K562 (cell line): ENCODE measurements around the gene LRRC47. TPM values are rescaled to one million over a fixed set of nuclear protein-coding genes. Genes with fewer than 3 reads are reported as not detected.
A peak's percentile ranks its signal among the peaks of the same experiment; 100 is the strongest.

ENCODE experiments used
- BCL6 ChIP-seq: fragments of 250-450 bp; sonication (Bioruptor Pico); IDR thresholded peaks from 2 replicates; pipeline ENCODE4 v1.4.0; 2020
- BRD9 ChIP-seq: fragments of 450-650 bp; IDR thresholded peaks from 2 replicates; pipeline ENCODE4 v1.6.1; 2018; ENCODE audit warnings: low read depth; ENCODE audit not compliant: partially characterized antibody
- DPF2 ChIP-seq: fragments of 450-650 bp; IDR thresholded peaks from 2 replicates; pipeline ENCODE4 v1.6.1; 2016
- ESRRA ChIP-seq: fragments of 450-650 bp; IDR thresholded peaks from 2 replicates; pipeline ENCODE4 v1.6.1; 2014; ENCODE audit warnings: low read depth, mild to moderate bottlenecking, moderate library complexity, borderline replicate concordance
- ETV6 ChIP-seq, 3 experiments: fragments of 150-350 bp in 1 of 3; sonication (generic) in 1 of 3; formaldehyde crosslinking in 1 of 3; IDR thresholded peaks; 2 replicates each; pipeline versions ENCODE4 v1.6.1 to v1.8.0; 2014 to 2022; ENCODE audit warnings: borderline replicate concordance in 2 of 3, low read depth in 2 of 3, antibody characterized with exemption in 1 of 3, low read length in 1 of 3, mild to moderate bottlenecking in 1 of 3, missing genetic modification reagents in 1 of 3
- HDAC2 ChIP-seq: fragments of 450-650 bp; IDR thresholded peaks from 2 replicates; pipeline ENCODE4 v1.6.1; 2016; ENCODE audit warnings: mild to moderate bottlenecking
- HMG20A ChIP-seq: fragments of 450-650 bp; formaldehyde crosslinking; conservative IDR thresholded peaks from 2 replicates; pipeline ENCODE4 v1.4.0; 2020; ENCODE audit warnings: mild to moderate bottlenecking, mixed read lengths
- ILF3 ChIP-seq: fragments of 450-650 bp; IDR thresholded peaks from 2 replicates; pipeline ENCODE4 v1.6.1; 2018; ENCODE audit warnings: antibody characterized with exemption, mild to moderate bottlenecking, moderate library complexity, borderline replicate concordance
- KDM1A ChIP-seq, 2 experiments: fragments of 450-650 bp; IDR thresholded peaks; 2 replicates each; pipeline ENCODE4 v1.6.1; 2016; ENCODE audit warnings: mild to moderate bottlenecking in 2 of 2
- KDM4B ChIP-seq, 2 experiments: fragments of 450-650 bp in 1 of 2; sonication (generic) in 1 of 2; IDR thresholded peaks; 2 replicates each; pipeline ENCODE4 v1.6.1; 2016 to 2017; ENCODE audit warnings: borderline replicate concordance in 2 of 2, antibody characterized with exemption in 1 of 2, low read depth in 1 of 2, mild to moderate bottlenecking in 1 of 2
- MIER1 ChIP-seq: fragments of 450-650 bp; IDR thresholded peaks from 2 replicates; pipeline ENCODE4 v1.6.1; 2016; ENCODE audit warnings: antibody characterized with exemption, mild to moderate bottlenecking, low read depth
- MTA3 ChIP-seq: fragments of 450-650 bp; formaldehyde crosslinking; IDR thresholded peaks from 2 replicates; pipeline ENCODE4 v1.6.1; 2017; ENCODE audit warnings: mild to moderate bottlenecking, borderline replicate concordance
- NCOR1 ChIP-seq: fragments of 450-650 bp; IDR thresholded peaks from 2 replicates; pipeline ENCODE4 v1.6.1; 2016; ENCODE audit warnings: mild to moderate bottlenecking, moderate library complexity
- NEUROD1 ChIP-seq: fragments of 150-350 bp; IDR thresholded peaks from 2 replicates; pipeline ENCODE4 v1.6.1; 2014; ENCODE audit warnings: borderline replicate concordance, low read length, low read depth; ENCODE audit not compliant: partially characterized antibody
- NFE2L1 ChIP-seq: fragments of 450-650 bp; IDR thresholded peaks from 2 replicates; pipeline ENCODE4 v1.6.1; 2016; ENCODE audit warnings: missing genetic modification characterization, low read depth, mild to moderate bottlenecking, missing compliant biosample characterization, moderate library complexity, borderline replicate concordance
- RAD51 ChIP-seq: fragments of 450-650 bp; IDR thresholded peaks from 2 replicates; pipeline ENCODE4 v1.7.1; 2016; ENCODE audit warnings: low read depth, mild to moderate bottlenecking, borderline replicate concordance
- TAL1 ChIP-seq: fragments of 450-650 bp; IDR thresholded peaks from 2 replicates; pipeline ENCODE4 v1.6.1; 2016; ENCODE audit warnings: mild to moderate bottlenecking
- TCF3 ChIP-seq: sonication (generic); formaldehyde crosslinking; IDR thresholded peaks from 2 replicates; pipeline ENCODE4 v1.4.0; 2020; ENCODE audit warnings: mild to moderate bottlenecking, missing genetic modification reagents
- ZNF133 ChIP-seq: fragments of 250-450 bp; sonication (Bioruptor Pico); IDR thresholded peaks from 2 replicates; pipeline ENCODE4 v1.4.0; 2020; ENCODE audit warnings: mild to moderate bottlenecking
- ZNF175 ChIP-seq: fragments of 200-800 bp; sonication (Bioruptor generic); IDR thresholded peaks from 2 replicates; pipeline ENCODE4 v1.6.1; 2016; ENCODE audit warnings: low read depth, mild to moderate bottlenecking, missing genetic modification characterization, missing compliant biosample characterization
- ZNF23 ChIP-seq: fragments of 250-450 bp; sonication (Bioruptor Pico); IDR thresholded peaks from 2 replicates; pipeline ENCODE4 v1.4.0; 2020; ENCODE audit warnings: mild to moderate bottlenecking
- ZNF583 ChIP-seq: fragments of 250-450 bp; sonication (Bioruptor Pico); IDR thresholded peaks from 2 replicates; pipeline ENCODE4 v1.4.0; 2020
- polyA plus RNA-seq, 8 experiments: library from polyadenylated mRNA; depleted of rRNA in 4 of 8; stranded (reverse) in 5 of 8; unstranded in 3 of 8; fragments of >200 nt; fragmentation: Nextera tagmentation in 2 of 8; fragmentation: Illumina TruSeq in 1 of 8; extraction: Ambion mirVana in 2 of 8; extraction: Trizol in 1 of 8; gene quantifications; 2 replicates each; pipeline versions ENCODE4 v1.2.1 to v1.2.3, GENCODE V29; 2011 to 2014; ENCODE audit warnings: inconsistent platforms in 1 of 8, missing spikeins in 1 of 8
- total RNA-seq, 7 experiments: library from RNA; depleted of rRNA in 6 of 7; stranded (reverse); fragments of >200 nt in 6 of 7; fragmentation: Illumina TruSeq in 2 of 7; extraction: Trizol in 2 of 7; gene quantifications; 2 replicates each; pipeline versions ENCODE4 v1.2.1 to v1.2.3, GENCODE V29; 2011 to 2021; ENCODE audit warnings: low replicate concordance in 1 of 7
- TF ChIP-seq, protein P1 (sequence below): fragments of 450-650 bp; IDR thresholded peaks from 2 replicates; pipeline ENCODE4 v1.6.1; 2017; ENCODE audit warnings: antibody characterized with exemption
- TF ChIP-seq, protein P2 (sequence below): fragments of 150-350 bp; conservative IDR thresholded peaks from 2 replicates; pipeline ENCODE4 v1.6.1; 2014; ENCODE audit warnings: low read length

The LRRC47 gene
- total and polyA plus RNA-seq, 9 of the 15 experiments (the other 6 are each of a cell fraction or from before 2014, with no cell fraction given) = 4.6 to 68.0 (median 35.9) TPM

DNA sequence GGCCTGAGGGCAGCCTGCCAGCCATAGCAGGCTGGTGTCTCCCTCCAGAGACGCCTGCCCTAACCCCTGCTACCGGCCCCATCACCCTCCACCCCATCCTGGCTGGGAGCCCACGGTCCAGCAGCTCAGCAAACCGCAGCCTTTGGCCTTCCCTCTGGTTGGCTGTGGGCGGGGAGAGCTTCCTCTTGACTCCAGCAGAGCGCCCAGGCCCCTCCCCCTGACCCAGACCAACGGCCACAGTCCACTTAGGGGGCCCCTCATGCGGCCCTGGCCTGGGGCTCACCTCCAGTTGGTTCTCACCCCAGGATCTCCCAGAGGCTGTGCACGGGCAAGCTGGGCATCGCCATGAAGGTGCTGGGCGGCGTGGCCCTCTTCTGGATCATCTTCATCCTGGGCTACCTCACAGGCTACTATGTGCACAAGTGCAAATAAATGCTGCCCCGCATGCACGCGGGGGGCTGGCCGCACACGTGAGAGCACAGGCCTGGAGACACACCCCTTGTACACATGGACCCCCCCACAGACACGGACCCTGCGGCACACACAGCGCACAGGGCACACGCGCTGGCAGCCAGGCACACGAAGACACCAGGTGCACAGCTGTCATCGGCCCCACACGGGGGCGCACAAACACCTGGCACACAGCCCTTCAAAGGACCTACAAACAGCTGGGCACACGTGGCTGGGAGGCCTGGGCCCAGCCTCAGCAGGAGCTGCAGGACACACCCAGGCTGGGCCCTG, 20.6 kb downstream of the LRRC47 start (continued):
- TF ChIP-seq ETV6 (IDR thresholded peaks at IDR 0.05; ENCODE audit: borderline replicate concordance in 1 of 2, low read depth in 2 of 2, low read length in 1 of 2) (no peak), ETV6 (CRISPR knock-in tag; IDR thresholded peaks at IDR 0.05; ENCODE audit: borderline replicate concordance) (peak; percentile 21; the same call in 1 of the 2 replicates), TCF3 (CRISPR knock-in tag) (peak; percentile 50), HMG20A (CRISPR knock-in tag) (no peak), MIER1 (no peak), RAD51 (peak; percentile 42; the same call in 1 of the 2 replicates), NFE2L1 (tag) (no peak), NCOR1 (peak; percentile 57; the same call in 1 of the 2 replicates), ZNF23 (CRISPR knock-in tag) (no peak), BRD9 (no peak), NEUROD1 (peak; percentile 65), ILF3 (no peak), KDM4B (IDR thresholded peaks at IDR 0.05; ENCODE audit: borderline replicate concordance in 2 of 2, low read depth in 1 of 2) (peak in 1 of 2 experiments; percentile 27; a peak in 1 of 4 replicates), BCL6 (no peak), DPF2 (peak; percentile 26; the same call in 1 of the 2 replicates), KDM1A (IDR thresholded peaks at IDR 0.05) (peak in 1 of 2 experiments; percentile 87; a peak in 2 of 4 replicates), ZNF175 (CRISPR knock-in tag) (no peak), TAL1 (no peak), ZNF583 (CRISPR knock-in tag) (peak; percentile 77; the same call in 1 of the 2 replicates), ZNF133 (CRISPR knock-in tag) (no peak), ESRRA (peak; percentile 89), HDAC2 (peak; percentile 61), MTA3 (peak; percentile 88)
- TF ChIP-seq, protein P1, sequence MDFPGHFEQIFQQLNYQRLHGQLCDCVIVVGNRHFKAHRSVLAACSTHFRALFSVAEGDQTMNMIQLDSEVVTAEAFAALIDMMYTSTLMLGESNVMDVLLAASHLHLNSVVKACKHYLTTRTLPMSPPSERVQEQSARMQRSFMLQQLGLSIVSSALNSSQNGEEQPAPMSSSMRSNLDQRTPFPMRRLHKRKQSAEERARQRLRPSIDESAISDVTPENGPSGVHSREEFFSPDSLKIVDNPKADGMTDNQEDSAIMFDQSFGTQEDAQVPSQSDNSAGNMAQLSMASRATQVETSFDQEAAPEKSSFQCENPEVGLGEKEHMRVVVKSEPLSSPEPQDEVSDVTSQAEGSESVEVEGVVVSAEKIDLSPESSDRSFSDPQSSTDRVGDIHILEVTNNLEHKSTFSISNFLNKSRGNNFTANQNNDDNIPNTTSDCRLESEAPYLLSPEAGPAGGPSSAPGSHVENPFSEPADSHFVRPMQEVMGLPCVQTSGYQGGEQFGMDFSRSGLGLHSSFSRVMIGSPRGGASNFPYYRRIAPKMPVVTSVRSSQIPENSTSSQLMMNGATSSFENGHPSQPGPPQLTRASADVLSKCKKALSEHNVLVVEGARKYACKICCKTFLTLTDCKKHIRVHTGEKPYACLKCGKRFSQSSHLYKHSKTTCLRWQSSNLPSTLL = no peak
- TF ChIP-seq, protein P2, sequence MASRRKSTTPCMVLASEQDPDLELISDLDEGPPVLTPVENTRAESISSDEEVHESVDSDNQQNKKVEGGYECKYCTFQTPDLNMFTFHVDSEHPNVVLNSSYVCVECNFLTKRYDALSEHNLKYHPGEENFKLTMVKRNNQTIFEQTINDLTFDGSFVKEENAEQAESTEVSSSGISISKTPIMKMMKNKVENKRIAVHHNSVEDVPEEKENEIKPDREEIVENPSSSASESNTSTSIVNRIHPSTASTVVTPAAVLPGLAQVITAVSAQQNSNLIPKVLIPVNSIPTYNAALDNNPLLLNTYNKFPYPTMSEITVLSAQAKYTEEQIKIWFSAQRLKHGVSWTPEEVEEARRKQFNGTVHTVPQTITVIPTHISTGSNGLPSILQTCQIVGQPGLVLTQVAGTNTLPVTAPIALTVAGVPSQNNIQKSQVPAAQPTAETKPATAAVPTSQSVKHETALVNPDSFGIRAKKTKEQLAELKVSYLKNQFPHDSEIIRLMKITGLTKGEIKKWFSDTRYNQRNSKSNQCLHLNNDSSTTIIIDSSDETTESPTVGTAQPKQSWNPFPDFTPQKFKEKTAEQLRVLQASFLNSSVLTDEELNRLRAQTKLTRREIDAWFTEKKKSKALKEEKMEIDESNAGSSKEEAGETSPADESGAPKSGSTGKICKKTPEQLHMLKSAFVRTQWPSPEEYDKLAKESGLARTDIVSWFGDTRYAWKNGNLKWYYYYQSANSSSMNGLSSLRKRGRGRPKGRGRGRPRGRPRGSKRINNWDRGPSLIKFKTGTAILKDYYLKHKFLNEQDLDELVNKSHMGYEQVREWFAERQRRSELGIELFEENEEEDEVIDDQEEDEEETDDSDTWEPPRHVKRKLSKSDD = no peak
